K562 (cell line): ENCODE results near the gene SKOR1. TPM values are rescaled to one million over a fixed set of nuclear protein-coding genes. Genes with fewer than 3 reads are reported as not detected.

Experiments
- CBX2 ChIP-seq: fragments of 200-600 bp; sonication (generic); IDR thresholded peaks from one replicate; pipeline ENCODE4 v1.6.1; 2012; ENCODE audit warnings: mild to moderate bottlenecking, low read length, inconsistent platforms; ENCODE audit not compliant: insufficient read depth, poor library complexity, severe bottlenecking
- CC2D1A ChIP-seq: fragments of 450-650 bp; IDR thresholded peaks from 2 replicates; pipeline ENCODE4 v1.6.1; 2017; ENCODE audit warnings: mild to moderate bottlenecking
- EHMT2 ChIP-seq: fragments of 450-650 bp; IDR thresholded peaks from 2 replicates; pipeline ENCODE4 v1.6.1; 2018; ENCODE audit warnings: antibody characterized with exemption
- ETS2 ChIP-seq: IDR thresholded peaks from 2 replicates; pipeline ENCODE4 v1.6.1; 2016; ENCODE audit warnings: borderline replicate concordance, missing genetic modification characterization, mild to moderate bottlenecking, moderate library complexity, missing compliant biosample characterization; ENCODE audit not compliant: poor library complexity, severe bottlenecking
- ETV6 ChIP-seq, 3 experiments: fragments of 150-350 bp in 1 of 3; sonication (generic) in 1 of 3; formaldehyde crosslinking in 1 of 3; IDR thresholded peaks; 2 replicates each; pipeline versions ENCODE4 v1.6.1 to v1.8.0; 2014 to 2022; ENCODE audit warnings: borderline replicate concordance in 2 of 3, low read depth in 2 of 3, antibody characterized with exemption in 1 of 3, low read length in 1 of 3, mild to moderate bottlenecking in 1 of 3, missing genetic modification reagents in 1 of 3
- MAFF ChIP-seq: IDR thresholded peaks from 2 replicates; pipeline ENCODE4 v1.6.1; 2012; ENCODE audit warnings: low read length, improper control_type of control experiment
- NFATC3 ChIP-seq: fragments of 450-650 bp; IDR thresholded peaks from 2 replicates; pipeline ENCODE4 v1.6.1; 2017; ENCODE audit warnings: mild to moderate bottlenecking
- PTTG1 ChIP-seq: fragments of 450-650 bp; IDR thresholded peaks from 2 replicates; pipeline ENCODE4 v1.6.1; 2016; ENCODE audit warnings: low read depth, mild to moderate bottlenecking, missing genetic modification characterization, missing compliant biosample characterization
- SIN3B ChIP-seq: fragments of 450-650 bp; IDR thresholded peaks from 2 replicates; pipeline ENCODE4 v1.6.1; 2017; ENCODE audit warnings: low read depth, mild to moderate bottlenecking, moderate library complexity
- TCF15 ChIP-seq: fragments of 250-450 bp; sonication (Bioruptor Pico); IDR thresholded peaks from 2 replicates; pipeline ENCODE4 v1.8.0; 2022; ENCODE audit warnings: moderate library complexity, mild to moderate bottlenecking, inconsistent platforms
- TEAD4 ChIP-seq, 2 experiments: sonication (generic) in 1 of 2; formaldehyde crosslinking in 1 of 2; IDR thresholded peaks; 2 replicates each; pipeline versions ENCODE4 v1.6.1 to v1.8.0; 2012 to 2022; ENCODE audit warnings: borderline replicate concordance in 1 of 2, inconsistent platforms in 1 of 2, low read length in 1 of 2, mild to moderate bottlenecking in 1 of 2, missing genetic modification reagents in 1 of 2
- WHSC1 ChIP-seq: IDR thresholded peaks from one replicate; pipeline ENCODE4 v1.6.1; 2012; ENCODE audit warnings: low read length, control low read depth, inconsistent platforms
- ZBTB11 ChIP-seq, 3 experiments: fragments of 200-800 bp in 1 of 3; fragments of 250-450 bp in 1 of 3; fragments of 450-650 bp in 1 of 3; sonication (Bioruptor Pico) in 1 of 3; sonication (Bioruptor generic) in 1 of 3; formaldehyde crosslinking in 1 of 3; IDR thresholded peaks; 2 replicates each; pipeline versions ENCODE4 v1.6.1 to v1.8.0; 2016 to 2022; ENCODE audit warnings: mild to moderate bottlenecking in 2 of 3, missing genetic modification characterization in 2 of 3, missing compliant biosample characterization in 1 of 3, moderate library complexity in 1 of 3
- ZC3H8 ChIP-seq: fragments of 450-650 bp; IDR thresholded peaks from 2 replicates; pipeline ENCODE4 v1.6.1; 2017
- ZKSCAN8 ChIP-seq: fragments of 200-800 bp; sonication (Bioruptor generic); IDR thresholded peaks from 2 replicates; pipeline ENCODE4 v1.6.1; 2016; ENCODE audit warnings: missing genetic modification characterization, missing compliant biosample characterization
- ZNF121 ChIP-seq: sonication (generic); formaldehyde crosslinking; conservative IDR thresholded peaks from 2 replicates; pipeline ENCODE4 v1.8.0; 2022; ENCODE audit warnings: missing genetic modification reagents
- ZNF133 ChIP-seq: fragments of 250-450 bp; sonication (Bioruptor Pico); IDR thresholded peaks from 2 replicates; pipeline ENCODE4 v1.4.0; 2020; ENCODE audit warnings: mild to moderate bottlenecking
- ZNF584 ChIP-seq: fragments of 200-800 bp; sonication (Bioruptor generic); IDR thresholded peaks from 2 replicates; pipeline ENCODE4 v1.6.1; 2016; ENCODE audit warnings: low read depth, mild to moderate bottlenecking, missing genetic modification characterization, missing compliant biosample characterization
- ZNF609 ChIP-seq: sonication (generic); formaldehyde crosslinking; IDR thresholded peaks from 2 replicates; pipeline ENCODE4 v1.8.1; 2023; ENCODE audit warnings: missing genetic modification reagents, mild to moderate bottlenecking, borderline replicate concordance
- polyA plus RNA-seq, 8 experiments: library from polyadenylated mRNA; depleted of rRNA in 4 of 8; stranded (reverse) in 5 of 8; unstranded in 3 of 8; fragments of >200 nt; fragmentation: Nextera tagmentation in 2 of 8; fragmentation: Illumina TruSeq in 1 of 8; extraction: Ambion mirVana in 2 of 8; extraction: Trizol in 1 of 8; gene quantifications; 2 replicates each; pipeline versions ENCODE4 v1.2.1 to v1.2.3, GENCODE V29; 2011 to 2014; ENCODE audit warnings: inconsistent platforms in 1 of 8, missing spikeins in 1 of 8
- total RNA-seq, 7 experiments: library from RNA; depleted of rRNA in 6 of 7; stranded (reverse); fragments of >200 nt in 6 of 7; fragmentation: Illumina TruSeq in 2 of 7; extraction: Trizol in 2 of 7; gene quantifications; 2 replicates each; pipeline versions ENCODE4 v1.2.1 to v1.2.3, GENCODE V29; 2011 to 2021; ENCODE audit warnings: low replicate concordance in 1 of 7

The SKOR1 gene
- total and polyA plus RNA-seq, 9 of the 15 experiments (the other 6 are each of a cell fraction or from before 2014, with no cell fraction given) = 0.04 to 0.41 (median 0.09) TPM; not detected in 3

DNA sequence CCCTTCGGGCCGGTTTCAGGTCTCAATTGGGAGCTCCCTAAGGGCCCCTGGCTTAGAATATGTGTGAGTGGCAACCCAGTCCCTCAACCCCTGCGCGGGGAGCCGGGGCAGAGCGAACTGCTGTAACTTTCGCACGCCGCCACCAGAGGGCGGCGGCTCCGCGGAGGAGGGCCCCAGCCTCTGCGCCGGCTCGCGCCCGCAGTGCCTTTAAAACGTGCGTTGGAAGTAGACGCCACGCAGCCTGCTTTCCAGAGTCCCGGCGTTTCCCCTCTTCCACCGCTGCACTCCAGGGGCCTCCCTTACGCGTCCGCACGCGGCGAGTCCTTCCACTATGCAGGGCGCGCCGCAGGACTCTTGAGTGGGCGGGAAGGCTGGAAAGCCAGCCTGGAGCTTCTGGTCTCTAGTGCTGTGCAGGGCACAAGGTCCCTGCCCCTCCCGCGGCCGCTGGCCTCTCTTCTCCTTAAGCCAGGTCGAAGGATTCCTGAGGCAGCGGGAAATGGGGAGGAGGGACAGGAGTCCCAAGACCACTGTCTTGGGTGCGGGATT, 38.2 kb downstream of the SKOR1 start (continued):
- TF ChIP-seq TCF15 (CRISPR knock-in tag) = no peak
- peak; percentile 74 for TF ChIP-seq CC2D1A
- no peak for TF ChIP-seq ZC3H8
- TF ChIP-seq SIN3B = no peak
- TF ChIP-seq MAFF = no peak
- no peak for TF ChIP-seq ZKSCAN8
- no peak for TF ChIP-seq EHMT2
- TF ChIP-seq CBX2 = no peak
- no peak for TF ChIP-seq ETS2 (tag)
- TF ChIP-seq ETV6 (IDR thresholded peaks at IDR 0.05; ENCODE audit: borderline replicate concordance in 1 of 2, low read depth in 2 of 2, low read length in 1 of 2) = peak in 1 of 2 experiments; percentile 53; a peak in 1 of 4 replicates
- TF ChIP-seq ETV6 (CRISPR knock-in tag; IDR thresholded peaks at IDR 0.05; ENCODE audit: borderline replicate concordance) = peak; percentile 75; the same call in 1 of the 2 replicates
- no peak for TF ChIP-seq WHSC1
- TF ChIP-seq ZBTB11 (CRISPR knock-in tag; IDR thresholded peaks at IDR 0.05) = peak in 1 of 3 experiments; percentile 46; a peak in 1 of 6 replicates
- TF ChIP-seq ZNF121 (CRISPR knock-in tag) = no peak
- no peak for TF ChIP-seq TEAD4 (IDR thresholded peaks at IDR 0.05; ENCODE audit: low read length)
- no peak; the same call in 1 of the 2 replicates for TF ChIP-seq TEAD4 (CRISPR knock-in tag; IDR thresholded peaks at IDR 0.05; ENCODE audit: borderline replicate concordance)
- no peak for TF ChIP-seq ZNF609 (CRISPR knock-in tag)
- TF ChIP-seq NFATC3 = no peak
- no peak for TF ChIP-seq ZNF584 (CRISPR knock-in tag)
- TF ChIP-seq PTTG1 (tag) = no peak
- TF ChIP-seq ZNF133 (CRISPR knock-in tag) = no peak
